ENCODE measurements around the gene SLC25A51. TPM values are rescaled to one million over a fixed set of nuclear protein-coding genes. Genes with fewer than 3 reads are reported as not detected.
"Not testable (repeated sequence)": the region's sequence is repeated elsewhere in the genome, so short reads cannot be mapped to it uniquely, and the experiment has no call there.

Gene SLC25A51
- total RNA-seq, 1 experiment from 2014 or later, result 28.7 TPM

DNA sequence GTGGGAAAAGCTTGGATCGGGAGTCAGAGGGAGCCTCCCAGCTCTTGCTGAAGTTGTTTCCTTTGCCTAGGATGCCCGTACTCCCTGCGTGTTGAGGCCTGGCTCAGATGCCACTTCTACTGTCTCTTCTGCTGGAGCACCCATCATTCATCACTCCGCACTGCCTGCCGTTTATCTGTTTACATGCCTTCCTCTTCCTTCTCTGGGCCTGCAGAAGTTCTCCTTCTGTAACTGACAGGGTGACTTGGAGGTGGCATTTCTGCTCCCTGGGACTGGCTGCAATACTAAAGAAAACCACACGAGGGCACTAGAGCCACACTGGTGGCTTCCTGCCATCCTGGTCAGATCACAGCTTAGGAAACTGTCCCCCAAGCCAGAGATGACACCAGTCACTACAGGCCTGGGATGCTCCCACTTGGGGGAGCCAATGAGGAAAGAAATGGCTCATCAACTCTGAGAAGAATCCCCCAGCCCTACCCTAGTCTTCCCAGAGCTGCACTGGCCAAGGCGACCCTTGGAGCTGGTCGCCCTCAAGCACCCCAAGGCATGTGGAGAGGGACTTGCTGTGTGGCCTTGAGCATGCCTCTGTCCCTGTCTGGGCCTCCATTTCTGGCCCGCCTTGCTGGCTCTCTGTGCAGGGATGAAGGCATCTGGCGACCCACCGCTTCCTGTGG lies 9.7 kb upstream of the SLC25A51 start:
- peak; percentile 73 for DNase-seq (ENCODE audit: low read depth, low spot score)
- in situ Hi-C loops (cut with HindIII; ENCODE audit: low pct_unique_long_range_greater_than_20kb, low sequenced_read_pairs), result no loop called here

DNA sequence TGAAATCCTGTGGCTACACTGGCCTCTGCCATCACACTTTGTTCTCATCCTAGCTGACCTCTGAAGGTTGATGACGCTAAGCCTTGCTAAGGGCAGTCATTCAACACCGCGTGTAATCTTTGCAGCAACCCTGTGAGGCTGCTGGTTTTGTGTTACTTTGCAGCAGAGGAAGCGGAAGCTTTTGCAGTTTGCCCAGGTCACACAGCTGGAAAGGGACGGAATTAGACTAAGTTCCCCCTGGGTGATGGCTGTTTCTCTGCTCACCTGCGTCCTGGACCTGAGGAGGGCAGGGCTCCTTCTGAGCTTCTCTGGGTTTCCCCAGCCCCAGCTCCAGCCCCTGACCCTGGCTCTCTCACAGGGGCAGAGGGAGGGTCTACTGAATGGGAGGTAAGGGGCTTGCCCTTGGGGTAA lies 7.3 kb upstream of the SLC25A51 start:
- in situ Hi-C loops (cut with HindIII; ENCODE audit: low pct_unique_long_range_greater_than_20kb, low sequenced_read_pairs), result no loop called here
- DNase-seq (ENCODE audit: low read depth, low spot score), result no peak

DNA sequence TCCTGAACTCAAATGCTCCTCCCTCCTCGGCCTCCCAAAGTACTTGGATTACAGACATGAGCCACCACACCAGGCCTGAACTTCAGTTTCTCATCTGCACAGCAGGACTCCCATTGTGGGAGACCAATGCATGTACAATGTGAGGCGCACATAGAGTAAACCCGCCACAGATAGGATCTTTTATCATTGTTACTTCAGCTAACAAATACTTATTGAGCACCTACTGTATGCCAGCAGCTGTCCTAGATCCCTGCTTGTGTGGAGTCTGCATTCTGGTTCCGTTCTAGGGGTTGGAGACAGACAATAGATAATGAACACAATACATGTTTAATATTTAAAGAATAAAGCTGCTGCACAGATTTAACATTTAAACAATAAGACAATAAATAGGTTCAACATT lies 6.3 kb upstream of the SLC25A51 start:
- no peak for DNase-seq (ENCODE audit: low read depth, low spot score)

DNA sequence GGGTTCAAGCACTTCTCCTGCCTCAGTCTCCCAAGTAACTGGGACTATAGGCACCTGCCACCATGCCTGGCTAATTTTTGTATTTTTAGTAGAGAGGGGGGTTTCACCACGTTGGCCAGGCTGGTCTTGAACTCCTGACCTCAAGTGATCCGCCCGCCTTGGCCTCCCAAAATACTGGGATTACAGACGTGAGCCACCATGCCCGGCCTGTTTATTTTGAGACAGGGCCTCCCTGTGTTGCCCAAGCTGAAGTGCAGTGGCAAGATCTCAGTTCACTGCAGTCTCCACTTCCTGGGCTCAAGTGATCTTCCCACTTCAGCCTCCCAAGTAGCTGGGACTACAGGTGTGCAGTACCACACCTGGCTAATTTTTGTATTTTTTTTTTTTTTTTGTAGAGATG lies 5.9 kb upstream of the SLC25A51 start:
- DNase-seq (ENCODE audit: low read depth, low spot score); in situ Hi-C loops (cut with HindIII; ENCODE audit: low pct_unique_long_range_greater_than_20kb, low sequenced_read_pairs): not testable (repeated sequence)

More for the DNA sequence above, 6.3 kb upstream of the SLC25A51 start:
- in situ Hi-C loops (cut with HindIII; ENCODE audit: low pct_unique_long_range_greater_than_20kb, low sequenced_read_pairs), result no loop called here

DNA sequence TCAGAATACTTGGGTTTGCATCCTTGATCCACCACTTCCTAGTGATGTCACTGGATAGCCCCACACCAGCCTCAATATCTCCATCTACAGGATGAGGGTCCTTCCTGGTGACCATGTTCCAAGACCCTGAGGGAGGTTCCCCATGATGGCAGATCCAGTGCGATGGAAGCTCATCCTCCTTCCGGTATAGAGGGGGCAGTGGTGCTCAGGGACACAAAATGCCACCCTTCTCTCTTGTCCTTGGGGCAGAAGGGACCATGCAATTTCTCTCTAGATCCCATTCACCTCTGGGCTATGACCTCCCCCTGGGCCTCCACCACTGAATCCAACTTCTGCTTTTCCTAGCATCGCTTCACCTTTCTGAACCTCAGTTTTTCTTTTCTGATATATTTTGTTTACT lies 5.4 kb upstream of the SLC25A51 start:
- in situ Hi-C loops (cut with HindIII; ENCODE audit: low pct_unique_long_range_greater_than_20kb, low sequenced_read_pairs), result no loop called here
- no peak for DNase-seq (ENCODE audit: low read depth, low spot score)

DNA sequence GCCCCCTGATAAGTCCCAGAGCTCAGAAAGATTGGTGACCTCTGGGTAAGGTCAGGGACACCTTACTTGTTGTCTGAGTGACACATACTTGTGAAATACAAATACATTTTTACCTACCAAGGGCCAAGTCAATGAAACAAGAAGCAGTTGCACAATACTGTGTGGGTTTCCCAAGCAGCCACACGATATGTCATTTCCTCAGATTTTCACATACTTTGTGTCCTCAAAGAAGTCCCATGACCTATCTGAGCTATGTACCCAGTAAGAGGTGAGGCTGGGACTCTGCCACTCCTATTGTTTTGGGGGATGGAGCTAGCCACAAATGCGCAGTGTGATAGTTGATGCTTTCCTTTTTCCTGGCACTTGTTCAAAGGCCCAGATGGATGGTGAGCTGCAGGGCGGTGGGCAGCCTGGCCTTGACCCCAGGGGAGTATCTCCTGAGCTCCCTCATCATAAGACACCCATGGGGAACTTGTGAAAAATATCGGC lies 4.8 kb upstream of the SLC25A51 start:
- no peak for DNase-seq (ENCODE audit: low read depth, low spot score)
- in situ Hi-C loops (cut with HindIII; ENCODE audit: low pct_unique_long_range_greater_than_20kb, low sequenced_read_pairs), result no loop called here

DNA sequence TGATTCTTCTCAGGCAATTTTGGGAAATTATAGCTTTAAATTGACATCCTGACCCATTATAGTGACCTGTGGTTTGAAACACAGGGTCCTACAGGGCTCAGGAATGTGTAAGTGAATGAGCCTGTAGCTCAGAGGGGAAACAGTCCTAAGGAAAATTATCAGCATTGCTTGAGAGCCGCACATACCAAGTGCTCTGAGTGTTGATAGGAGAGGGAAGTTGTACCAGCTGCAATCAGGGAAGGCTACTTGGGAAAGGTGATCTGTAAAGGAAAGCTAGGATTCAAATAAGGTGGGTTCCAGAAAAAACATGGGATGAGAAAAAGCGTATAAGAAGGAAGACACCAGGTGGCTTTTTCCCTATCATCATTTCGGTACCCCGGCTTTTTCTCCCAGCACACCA lies 4.4 kb upstream of the SLC25A51 start:
- in situ Hi-C loops (cut with HindIII; ENCODE audit: low pct_unique_long_range_greater_than_20kb, low sequenced_read_pairs), result no loop called here
- no peak for DNase-seq (ENCODE audit: low read depth, low spot score)

DNA sequence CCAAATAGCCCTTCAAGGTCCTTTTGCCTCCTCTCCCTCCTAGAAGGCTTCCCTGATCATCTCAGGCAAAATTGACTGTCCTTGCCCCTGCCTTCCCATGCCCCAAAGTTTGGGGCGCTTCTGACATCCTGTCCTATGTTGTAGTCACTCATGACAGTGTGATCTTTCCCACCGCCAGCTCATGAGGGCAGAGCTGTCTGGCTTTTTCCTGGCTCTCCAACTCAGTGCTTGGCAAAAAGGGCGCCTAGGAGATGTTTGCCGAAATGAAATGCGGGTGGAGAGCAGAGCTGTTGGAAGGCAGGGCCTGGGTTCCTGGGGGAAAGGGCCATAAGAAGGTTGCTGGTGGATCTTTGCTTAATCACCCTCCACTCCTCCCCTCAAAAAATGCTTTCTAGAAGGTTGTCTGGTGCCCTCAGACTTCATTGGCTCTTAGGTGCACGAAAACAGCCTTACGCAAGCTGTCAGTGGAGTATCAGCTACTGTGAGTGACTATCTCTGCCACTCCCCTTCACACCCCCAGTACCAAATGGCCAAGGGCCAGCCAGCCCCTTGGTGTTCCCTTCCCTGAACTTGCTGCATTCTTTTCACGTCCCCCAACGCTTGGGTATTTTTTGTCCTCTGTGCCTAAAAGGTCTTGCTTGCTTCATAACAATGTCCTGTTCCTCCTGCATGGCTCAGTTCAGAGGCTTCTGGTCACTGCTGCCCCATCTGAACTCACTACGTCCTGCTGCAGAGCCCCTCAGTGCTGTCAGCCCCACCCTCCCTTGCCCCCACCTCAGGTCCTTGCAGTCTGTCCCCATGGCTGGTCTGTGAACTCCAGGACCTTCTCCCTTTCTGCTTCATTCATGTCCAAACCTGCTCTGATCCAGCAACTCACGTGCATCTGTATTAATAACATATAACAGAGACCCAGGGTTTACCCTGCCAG lies 2.6 kb upstream of the SLC25A51 start:
- DNase-seq (ENCODE audit: low read depth, low spot score), result no peak
- in situ Hi-C loops (cut with HindIII; ENCODE audit: low pct_unique_long_range_greater_than_20kb, low sequenced_read_pairs), result no loop called here

DNA sequence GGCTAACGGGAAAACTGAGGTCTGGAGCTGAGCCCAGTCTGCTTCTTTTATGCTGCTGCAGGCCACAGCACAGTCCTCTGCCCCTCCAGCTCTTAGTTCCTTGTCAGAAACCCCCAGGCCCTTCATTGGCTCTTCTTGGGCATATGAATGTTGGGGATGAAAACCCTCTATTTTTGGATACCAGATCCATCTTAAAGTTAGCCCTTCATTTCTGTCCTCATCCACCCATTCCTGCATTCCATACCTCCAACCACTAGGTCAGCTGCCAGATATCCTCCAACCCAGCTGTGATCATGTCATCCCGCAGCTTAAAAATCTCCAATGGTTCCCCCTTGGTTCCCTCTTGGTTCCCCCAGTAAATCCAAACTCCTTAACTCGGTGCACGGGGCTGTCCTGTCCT lies 1.8 kb upstream of the SLC25A51 start:
- in situ Hi-C loops (cut with HindIII; ENCODE audit: low pct_unique_long_range_greater_than_20kb, low sequenced_read_pairs), result no loop called here
- DNase-seq (ENCODE audit: low read depth, low spot score), result no peak

DNA sequence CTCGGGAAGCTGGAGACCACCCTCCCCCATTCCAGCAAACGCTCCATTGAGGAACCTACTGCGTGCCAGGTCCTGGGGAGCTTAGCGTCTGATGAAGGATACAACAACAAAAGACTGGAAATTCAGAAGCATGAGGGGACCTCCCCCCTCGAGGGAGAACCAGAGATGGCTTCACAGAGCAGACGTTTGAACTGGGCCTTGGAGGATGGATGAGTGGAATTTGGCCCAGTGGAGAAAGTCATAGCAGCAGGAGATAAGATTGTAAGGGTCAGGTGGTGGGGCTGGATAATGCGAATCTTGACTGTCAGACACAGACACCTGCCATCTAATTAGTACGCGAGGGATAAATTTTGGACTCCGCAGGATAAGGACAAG lies 1.2 kb upstream of the SLC25A51 start:
- no peak for DNase-seq (ENCODE audit: low read depth, low spot score)
- in situ Hi-C loops (cut with HindIII; ENCODE audit: low pct_unique_long_range_greater_than_20kb, low sequenced_read_pairs), result no loop called here

DNA sequence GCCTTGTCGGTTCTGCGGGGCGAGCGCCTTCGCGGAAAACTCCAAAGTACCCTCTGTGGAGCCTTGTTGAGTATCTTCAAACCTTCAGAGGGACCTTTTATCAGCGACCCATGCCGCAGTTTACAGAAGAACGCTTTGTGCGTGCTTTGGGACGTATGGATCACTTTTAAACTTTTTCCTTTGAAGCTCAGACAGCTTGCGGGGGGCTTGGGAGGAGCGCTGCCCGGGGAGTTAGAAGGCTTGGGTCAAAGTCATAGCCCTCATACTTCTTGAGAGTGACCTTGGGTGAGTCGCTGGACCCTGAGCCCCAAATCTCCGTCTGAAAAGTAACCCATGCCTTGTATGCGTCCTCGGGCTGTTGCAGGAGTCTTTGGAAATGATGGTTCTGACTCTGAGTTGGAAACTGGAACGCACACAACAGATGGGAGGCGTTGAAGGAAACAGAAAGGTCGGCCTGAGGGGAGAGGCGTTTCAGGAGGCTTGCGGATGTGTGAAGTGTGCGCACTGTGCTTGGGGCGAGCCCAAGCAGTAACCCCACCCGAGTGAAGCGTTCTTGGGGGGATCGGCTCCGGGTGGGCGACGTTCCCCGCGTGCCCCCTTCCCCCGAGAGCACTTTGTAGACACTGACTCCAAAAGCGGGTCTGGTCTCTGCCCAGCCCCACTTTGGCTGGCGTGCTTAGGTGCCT lies 661 bp upstream of the SLC25A51 start:
- no peak for DNase-seq (ENCODE audit: low read depth, low spot score)
- in situ Hi-C loops (cut with HindIII; ENCODE audit: low pct_unique_long_range_greater_than_20kb, low sequenced_read_pairs), result no loop called here

DNA sequence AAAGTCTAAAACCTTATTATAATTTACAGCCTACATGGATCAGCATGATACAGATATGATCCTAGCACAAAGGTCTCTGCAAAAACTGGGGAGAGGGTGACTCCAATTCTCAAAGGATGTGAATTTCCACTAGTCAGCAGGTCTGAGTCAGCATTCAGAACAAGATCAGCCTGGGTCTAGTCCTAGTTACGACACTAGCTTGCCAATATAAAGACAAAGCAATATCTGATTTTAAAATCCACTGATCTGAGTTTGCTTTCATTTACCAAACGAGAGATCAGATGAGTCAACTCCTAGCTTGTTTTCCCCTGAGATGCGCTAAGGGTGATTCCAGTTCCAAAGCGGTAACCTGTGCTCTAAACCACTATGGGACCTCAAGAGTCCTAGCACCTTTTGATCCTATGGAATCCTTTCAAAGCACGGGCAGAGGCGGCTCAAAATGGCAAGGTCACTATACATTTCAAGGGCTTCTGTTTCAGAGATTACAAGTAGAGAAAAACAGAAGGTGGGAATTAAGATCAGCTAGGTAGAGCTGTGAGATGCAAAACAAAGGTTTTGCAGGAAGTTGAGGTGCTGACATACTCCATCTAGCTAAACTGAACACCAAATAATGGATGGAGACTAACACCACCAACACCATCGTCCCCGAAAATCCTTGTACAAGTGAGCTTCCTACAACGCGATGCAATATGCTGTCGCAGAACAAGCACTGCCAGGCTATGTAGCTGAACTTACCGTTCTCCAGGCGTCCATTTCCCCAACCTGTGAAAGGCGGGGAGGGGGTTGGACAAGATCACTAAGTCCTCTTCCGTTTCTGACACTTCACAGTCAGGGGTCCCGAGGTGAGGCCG lies 906 bp downstream of the SLC25A51 start:
- in situ Hi-C loops (cut with HindIII; ENCODE audit: low pct_unique_long_range_greater_than_20kb, low sequenced_read_pairs), result no loop called here
- no peak for DNase-seq (ENCODE audit: low read depth, low spot score)

DNA sequence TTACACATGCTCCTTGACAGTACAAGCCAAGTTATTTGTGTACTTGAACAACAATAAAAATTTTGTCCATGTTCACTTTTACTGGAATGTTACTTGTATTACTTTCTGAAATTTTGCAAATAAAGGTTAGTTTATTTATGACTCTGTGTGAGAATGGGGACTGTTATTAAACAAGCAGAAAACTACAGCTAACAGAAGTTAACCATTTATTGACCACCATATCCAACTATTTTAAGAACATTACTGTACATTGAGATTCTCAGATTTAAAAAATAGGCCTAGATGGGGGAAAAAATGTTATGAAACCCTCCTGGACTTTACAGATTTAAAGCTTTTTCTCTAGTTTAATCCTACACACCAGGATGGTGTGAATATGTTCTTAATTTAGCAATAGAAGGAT lies 1.8 kb downstream of the SLC25A51 start:
- DNase-seq (ENCODE audit: low read depth, low spot score), result no peak
- in situ Hi-C loops (cut with HindIII; ENCODE audit: low pct_unique_long_range_greater_than_20kb, low sequenced_read_pairs), result no loop called here

DNA sequence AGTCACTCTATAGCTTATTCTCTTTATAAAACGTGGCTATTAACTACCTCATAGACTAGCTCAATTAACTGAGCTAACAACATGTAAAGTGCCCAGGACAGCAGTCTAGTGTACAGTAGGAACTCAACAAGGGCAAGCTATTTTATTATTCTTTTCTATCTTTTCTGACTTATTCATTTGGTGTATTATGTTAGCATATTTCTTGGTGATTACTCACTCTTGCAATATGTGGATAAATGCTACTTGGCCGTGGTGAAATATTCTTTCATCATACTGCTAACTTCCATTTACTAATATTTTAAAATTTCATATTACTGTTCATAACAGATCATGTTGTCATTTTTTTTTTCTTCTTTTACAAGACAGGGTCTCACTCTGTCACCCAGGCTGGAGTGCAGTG lies 4.9 kb downstream of the SLC25A51 start:
- no peak for DNase-seq (ENCODE audit: low read depth, low spot score)
- in situ Hi-C loops (cut with HindIII; ENCODE audit: low pct_unique_long_range_greater_than_20kb, low sequenced_read_pairs), result no loop called here

DNA sequence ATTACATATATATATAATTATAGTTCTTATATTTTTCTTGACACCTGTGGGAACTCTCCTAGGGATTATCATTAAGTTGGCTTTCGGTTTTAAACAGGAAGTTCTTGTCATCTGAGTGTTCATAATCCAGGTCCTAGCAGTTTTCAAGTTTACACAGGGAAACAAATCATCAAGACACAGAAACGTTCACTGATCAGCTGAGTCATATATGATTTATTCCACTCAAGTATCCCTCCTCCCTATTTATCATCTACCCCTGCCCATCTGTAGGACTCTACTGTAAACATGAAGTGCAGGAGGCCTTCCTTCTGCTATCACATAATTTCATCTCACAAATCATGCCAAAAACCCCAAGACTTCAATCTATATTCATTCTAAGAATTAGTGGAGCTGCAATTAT lies 6.3 kb downstream of the SLC25A51 start:
- no peak for DNase-seq (ENCODE audit: low read depth, low spot score)

DNA sequence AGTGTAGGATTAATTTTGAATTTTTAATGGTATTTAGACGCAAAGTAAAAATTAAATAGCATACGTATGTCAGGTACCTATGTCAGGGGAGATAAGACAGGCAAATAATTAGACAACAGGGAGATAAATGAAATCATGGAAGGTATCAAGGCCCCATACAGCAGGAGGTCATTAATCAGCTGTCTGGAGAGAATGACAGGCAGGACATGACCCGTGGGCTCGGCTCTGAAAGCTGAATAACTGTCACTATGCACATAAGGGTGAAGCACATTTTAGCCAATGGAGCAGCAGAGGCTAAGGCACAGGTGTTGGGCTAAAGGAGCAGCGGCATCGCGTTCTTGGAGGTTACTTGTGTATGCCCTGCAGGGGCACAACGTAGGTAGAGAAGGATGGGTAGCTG lies 11.9 kb downstream of the SLC25A51 start:
- in situ Hi-C loops (cut with HindIII; ENCODE audit: low pct_unique_long_range_greater_than_20kb, low sequenced_read_pairs), result no loop called here
- no peak for DNase-seq (ENCODE audit: low read depth, low spot score)

More for the DNA sequence above, 6.3 kb downstream of the SLC25A51 start:
- in situ Hi-C loops (cut with HindIII; ENCODE audit: low pct_unique_long_range_greater_than_20kb, low sequenced_read_pairs), result no loop called here

DNA sequence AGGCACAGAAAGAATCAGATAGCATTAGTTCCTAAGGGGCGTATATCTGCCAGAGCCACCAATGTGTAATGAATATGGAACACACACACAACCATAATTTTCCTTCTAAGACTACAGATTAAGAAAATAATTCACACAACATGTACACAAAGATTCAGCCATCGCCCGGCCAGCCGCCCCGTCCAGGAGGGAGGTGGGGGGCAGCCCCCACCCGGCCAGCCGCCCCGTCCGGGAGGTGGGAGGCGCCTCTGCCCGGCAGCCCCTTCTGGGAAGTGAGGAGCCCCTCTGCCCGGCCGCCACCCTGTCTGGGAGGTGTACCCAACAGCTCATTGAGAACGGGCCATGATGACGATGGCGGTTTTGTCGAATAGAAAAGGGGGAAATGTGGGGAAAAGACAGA lies 12.9 kb downstream of the SLC25A51 start:
- in situ Hi-C loops (cut with HindIII; ENCODE audit: low pct_unique_long_range_greater_than_20kb, low sequenced_read_pairs); DNase-seq (ENCODE audit: low read depth, low spot score): not testable (repeated sequence)
